Measurements from ENCODE around the gene ACSL4.
"Not testable (repeated sequence)": the region's sequence is repeated elsewhere in the genome, so short reads cannot be mapped to it uniquely, and the experiment has no call there.

ACSL4 gene

GRCh38 chrX:109733613-109734083 is 591 bp upstream of the ACSL4 start:
- peak overlapping the region; percentile 80 for H3K4me3 ChIP-seq (ENCODE audit: low read depth, low read length)
- no peak for DNase-seq (ENCODE audit: low read depth)

- H3K4me3 ChIP-seq (ENCODE audit: low read depth, low read length), result peak overlapping the region; percentile 80
- peak; percentile 19 for DNase-seq (ENCODE audit: low read depth)
These were observed 848 bp downstream of the ACSL4 start for GRCh38 chrX:109732017-109732801.

GRCh38 chrX:109728173-109728535 is 4.9 kb downstream of the ACSL4 start:
- no peak for DNase-seq (ENCODE audit: low read depth)
- no peak overlapping the region for H3K4me3 ChIP-seq (ENCODE audit: low read depth, low read length)

GRCh38 chrX:109724971-109725370 is 8.1 kb downstream of the ACSL4 start:
- not testable (repeated sequence) for DNase-seq (ENCODE audit: low read depth); H3K4me3 ChIP-seq (ENCODE audit: low read depth, low read length)

- DNase-seq (ENCODE audit: low read depth), result no peak
- no peak overlapping the region for H3K4me3 ChIP-seq (ENCODE audit: low read depth, low read length)
These were observed 12.1 kb downstream of the ACSL4 start for GRCh38 chrX:109720947-109721346.

GRCh38 chrX:109719264-109719663 is 13.8 kb downstream of the ACSL4 start:
- H3K4me3 ChIP-seq (ENCODE audit: low read depth, low read length), result no peak overlapping the region
- DNase-seq (ENCODE audit: low read depth), result no peak

GRCh38 chrX:109716431-109717028 is 16.5 kb downstream of the ACSL4 start:
- H3K4me3 ChIP-seq (ENCODE audit: low read depth, low read length), result no peak overlapping the region
- DNase-seq (ENCODE audit: low read depth), result no peak

GRCh38 chrX:109714340-109714958 is 18.6 kb downstream of the ACSL4 start:
- peak; percentile 43 for DNase-seq (ENCODE audit: low read depth)
- no peak overlapping the region for H3K4me3 ChIP-seq (ENCODE audit: low read depth, low read length)

GRCh38 chrX:109710181-109710580 is 22.9 kb downstream of the ACSL4 start:
- H3K4me3 ChIP-seq (ENCODE audit: low read depth, low read length), result no peak overlapping the region
- no peak for DNase-seq (ENCODE audit: low read depth)

- DNase-seq (ENCODE audit: low read depth), result peak; percentile 27
- H3K4me3 ChIP-seq (ENCODE audit: low read depth, low read length), result no peak overlapping the region
These were observed 23.9 kb downstream of the ACSL4 start for GRCh38 chrX:109709129-109709631.

GRCh38 chrX:109707720-109708119 is 25.3 kb downstream of the ACSL4 start:
- H3K4me3 ChIP-seq (ENCODE audit: low read depth, low read length), result no peak overlapping the region
- no peak for DNase-seq (ENCODE audit: low read depth)

- H3K4me3 ChIP-seq (ENCODE audit: low read depth, low read length), result no peak overlapping the region
- no peak for DNase-seq (ENCODE audit: low read depth)
These were observed 25.7 kb downstream of the ACSL4 start for GRCh38 chrX:109707319-109707718.

- DNase-seq (ENCODE audit: low read depth), result no peak
- H3K4me3 ChIP-seq (ENCODE audit: low read depth, low read length), result no peak overlapping the region
These were observed 28.5 kb downstream of the ACSL4 start for GRCh38 chrX:109704563-109704962.

- no peak overlapping the region for H3K4me3 ChIP-seq (ENCODE audit: low read depth, low read length)
- DNase-seq (ENCODE audit: low read depth), result no peak
These were observed 35.2 kb downstream of the ACSL4 start for GRCh38 chrX:109697855-109698254.

GRCh38 chrX:109696146-109696740 is 36.8 kb downstream of the ACSL4 start:
- no peak overlapping the region for H3K4me3 ChIP-seq (ENCODE audit: low read depth, low read length)
- no peak for DNase-seq (ENCODE audit: low read depth)

GRCh38 chrX:109695637-109696036 is 37.4 kb downstream of the ACSL4 start:
- DNase-seq (ENCODE audit: low read depth), result no peak
- H3K4me3 ChIP-seq (ENCODE audit: low read depth, low read length), result no peak overlapping the region

GRCh38 chrX:109691752-109692151 is 41.3 kb downstream of the ACSL4 start:
- no peak for DNase-seq (ENCODE audit: low read depth)
- no peak overlapping the region for H3K4me3 ChIP-seq (ENCODE audit: low read depth, low read length)

- DNase-seq (ENCODE audit: low read depth), result no peak
- H3K4me3 ChIP-seq (ENCODE audit: low read depth, low read length), result no peak overlapping the region
These were observed 41.8 kb downstream of the ACSL4 start for GRCh38 chrX:109691277-109691676.

- H3K4me3 ChIP-seq (ENCODE audit: low read depth, low read length), result no peak overlapping the region
- DNase-seq (ENCODE audit: low read depth), result no peak
These were observed 45.2 kb downstream of the ACSL4 start for GRCh38 chrX:109687903-109688302.

- no peak for DNase-seq (ENCODE audit: low read depth)
- H3K4me3 ChIP-seq (ENCODE audit: low read depth, low read length), result no peak overlapping the region
These were observed 47.4 kb downstream of the ACSL4 start for GRCh38 chrX:109685656-109686078.
